Stimulated activated CD4-positive, alpha-beta T cell treated with anti-CD3 and anti-CD28 coated beads, TNF-alpha, amount 100 ng/mL, for 48 hours (primary cell): ENCODE data around the gene GRAPL.
"Not testable (repeated sequence)": the region's sequence is repeated elsewhere in the genome, so short reads cannot be mapped to it uniquely, and the experiment has no call there.

Source experiments
- DNase-seq, 3 donors: peaks; one replicate each; pipeline ENCODE4 v3.0.0-alpha.2; 2020; ENCODE audit warnings: low read depth in 3 of 3

The GRAPL gene

DNA sequence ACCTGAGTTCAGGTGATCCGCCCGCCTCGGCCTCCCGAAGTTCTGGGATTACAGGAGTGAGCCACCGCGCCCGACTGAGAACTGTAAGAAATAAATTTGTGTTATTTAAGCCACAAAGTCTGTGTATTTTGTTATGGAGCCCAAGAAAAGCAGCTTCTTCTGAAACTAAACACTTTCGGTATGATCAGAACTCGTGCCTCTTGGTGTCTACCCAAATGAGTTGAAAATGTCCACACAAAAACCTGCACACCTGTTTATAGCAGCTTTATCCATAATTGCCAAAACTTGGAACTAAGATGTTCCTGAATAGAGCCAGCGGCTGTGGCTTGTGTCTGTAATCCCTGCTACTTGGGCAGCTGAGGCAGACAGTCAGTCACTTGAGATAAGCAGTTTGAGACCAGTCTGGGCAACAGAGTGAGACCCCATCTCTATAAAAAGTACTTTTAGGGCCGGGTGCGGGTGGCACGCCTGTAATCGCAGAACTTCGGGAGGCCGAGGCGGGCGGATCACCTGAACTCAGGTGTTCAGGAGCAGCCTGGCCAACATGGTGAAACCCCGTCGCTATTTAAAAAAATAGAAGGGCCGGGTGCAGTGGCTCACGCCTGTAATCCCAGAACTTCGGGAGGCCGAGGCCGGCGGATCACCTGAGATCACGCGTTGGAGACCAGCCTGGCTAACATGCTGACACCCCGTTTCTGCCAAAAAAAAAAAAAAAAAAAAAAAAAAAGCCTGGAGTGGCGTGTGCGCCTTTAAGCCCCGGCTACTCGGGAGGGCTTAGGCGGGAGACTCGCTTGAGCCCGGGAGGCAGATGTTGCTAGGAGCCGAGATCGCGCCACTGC, 61.7 kb downstream of the GRAPL start:
- DNase-seq, result not testable (repeated sequence)

DNA sequence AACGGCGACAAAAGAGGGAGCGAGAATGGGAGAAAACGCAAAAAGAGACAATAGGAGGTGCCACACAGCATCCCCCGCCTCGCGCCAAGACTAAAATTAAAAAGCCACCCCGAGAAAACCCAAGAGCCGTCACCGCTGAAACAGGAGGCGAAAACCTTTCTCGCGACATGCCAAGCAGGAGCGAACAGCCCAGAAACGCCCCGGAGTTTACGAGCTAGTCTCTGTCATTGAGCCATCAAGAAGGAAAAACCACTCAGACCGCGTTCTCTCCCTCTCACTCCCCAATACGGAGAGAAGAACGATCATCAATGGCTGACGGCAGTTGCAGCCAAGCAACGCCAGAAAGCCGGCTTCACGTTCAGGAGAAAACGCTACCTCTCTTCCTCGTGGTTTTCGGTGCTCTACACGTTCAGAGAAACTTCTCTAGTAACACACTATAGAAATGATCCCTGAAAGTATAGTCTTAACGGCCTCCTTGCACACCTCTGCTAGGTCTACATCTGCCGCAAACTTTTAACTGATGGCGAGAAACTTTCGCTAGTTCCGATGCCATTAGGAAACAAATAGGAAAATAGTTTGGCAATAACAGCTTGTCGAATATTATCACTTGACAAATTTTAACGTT, 62.5 kb downstream of the GRAPL start:
- DNase-seq, result not testable (repeated sequence)

- not testable (repeated sequence) for DNase-seq
Measured at GRCh38 chr17:19196382-19197204, 69.2 kb downstream of the GRAPL start.

DNA sequence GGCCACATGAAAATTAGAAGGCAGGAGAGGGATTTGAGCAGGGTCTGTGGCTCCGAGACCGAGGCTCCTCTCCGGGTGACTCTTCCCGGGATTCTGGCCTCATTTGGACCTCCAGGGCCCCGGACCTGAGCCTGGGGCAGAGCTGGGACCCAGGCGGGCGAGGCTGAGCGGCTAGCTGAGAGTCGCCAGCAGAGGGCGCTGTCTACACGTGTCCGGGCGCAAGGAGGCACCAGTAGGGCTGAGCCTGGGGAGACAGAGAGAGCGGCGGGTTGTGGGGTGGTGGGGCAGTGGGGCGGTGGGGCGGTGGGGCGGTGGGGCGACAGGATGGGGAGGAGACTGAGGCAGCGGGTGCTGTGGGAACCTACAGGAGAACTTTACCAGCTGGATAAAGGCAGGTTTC, 75.1 kb downstream of the GRAPL start:
- DNase-seq, result not testable (repeated sequence)

DNA sequence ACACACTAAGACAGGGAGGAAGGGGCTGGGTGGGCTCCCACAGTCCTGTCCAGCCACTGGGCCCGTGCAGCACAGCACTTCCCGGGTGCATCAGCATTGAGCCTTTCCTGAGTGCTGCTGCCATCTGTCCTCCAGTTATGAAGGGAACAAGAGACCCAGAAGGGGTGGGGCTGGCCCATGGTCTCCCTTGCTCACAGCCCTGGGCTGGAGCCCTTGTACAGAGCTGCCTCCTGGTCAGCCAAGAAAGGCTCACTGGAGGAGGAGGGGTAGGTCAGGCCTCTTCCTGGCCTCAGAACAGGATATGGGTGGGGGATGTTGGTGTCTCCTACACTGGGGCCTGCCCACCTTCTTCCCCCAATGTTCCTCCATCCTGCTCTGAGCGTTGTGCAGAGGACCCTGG, 76.0 kb downstream of the GRAPL start:
- DNase-seq, result not testable (repeated sequence)
